Measurements from ENCODE around the gene C11orf58.

DNA sequence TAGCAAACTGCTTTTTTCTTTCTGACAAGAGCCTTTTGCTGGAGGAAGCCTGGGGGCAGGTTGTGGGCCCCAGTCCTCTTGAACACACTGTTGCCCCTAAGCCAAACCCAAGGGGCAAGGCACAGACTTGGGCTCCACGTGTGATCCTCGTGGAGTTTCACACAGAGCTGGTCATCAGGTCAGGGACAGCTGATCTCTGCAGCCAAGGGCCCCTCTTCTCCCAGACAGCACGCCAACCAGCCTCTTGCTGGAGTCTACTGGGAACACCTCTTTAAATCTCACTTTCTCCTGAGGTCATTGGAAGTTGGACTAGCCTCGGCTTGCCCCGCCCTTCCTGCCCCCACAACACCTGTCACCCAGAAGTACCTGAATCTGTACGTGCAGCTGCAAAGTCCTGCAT lies 39.8 kb downstream of the C11orf58 start:
- TF ChIP-seq CTCF (IDR thresholded peaks at IDR 0.05 in 4 of 5, conservative IDR thresholded peaks at IDR 0.05 in 1 of 5) = no peak
- TF ChIP-seq POLR2A (IDR thresholded peaks at IDR 0.05) = no peak
